Measurements from ENCODE around the gene VSTM5. TPM values are rescaled to one million over a fixed set of nuclear protein-coding genes. Genes with fewer than 3 reads are reported as not detected.

The VSTM5 gene
- total RNA-seq, 3 donors from 2014 or later: 0.29 TPM; not detected in 2

DNA sequence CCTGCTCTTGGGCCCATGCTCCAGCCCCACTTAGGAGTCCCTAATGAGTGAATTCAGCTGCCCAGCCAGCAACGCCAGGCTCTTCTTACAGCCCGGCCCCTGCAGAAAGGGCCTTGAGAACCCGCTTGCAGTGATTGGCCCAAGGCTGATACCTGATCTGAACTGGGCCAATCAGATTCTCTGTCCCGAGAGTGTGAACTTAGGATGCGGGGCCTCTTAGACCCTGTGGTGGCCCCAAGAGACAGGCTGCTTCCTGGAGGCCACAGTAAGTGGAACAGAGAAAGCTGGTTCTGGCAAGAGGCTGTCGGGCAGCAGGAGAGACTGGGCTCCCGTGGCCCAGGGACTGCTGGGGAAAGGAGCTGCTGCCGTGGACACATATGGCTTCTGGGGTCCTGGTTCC, 11.5 kb downstream of the VSTM5 start:
- H3K27me3 ChIP-seq: no peaks in the 10 kb centered on the region
- TF ChIP-seq, protein P1, sequence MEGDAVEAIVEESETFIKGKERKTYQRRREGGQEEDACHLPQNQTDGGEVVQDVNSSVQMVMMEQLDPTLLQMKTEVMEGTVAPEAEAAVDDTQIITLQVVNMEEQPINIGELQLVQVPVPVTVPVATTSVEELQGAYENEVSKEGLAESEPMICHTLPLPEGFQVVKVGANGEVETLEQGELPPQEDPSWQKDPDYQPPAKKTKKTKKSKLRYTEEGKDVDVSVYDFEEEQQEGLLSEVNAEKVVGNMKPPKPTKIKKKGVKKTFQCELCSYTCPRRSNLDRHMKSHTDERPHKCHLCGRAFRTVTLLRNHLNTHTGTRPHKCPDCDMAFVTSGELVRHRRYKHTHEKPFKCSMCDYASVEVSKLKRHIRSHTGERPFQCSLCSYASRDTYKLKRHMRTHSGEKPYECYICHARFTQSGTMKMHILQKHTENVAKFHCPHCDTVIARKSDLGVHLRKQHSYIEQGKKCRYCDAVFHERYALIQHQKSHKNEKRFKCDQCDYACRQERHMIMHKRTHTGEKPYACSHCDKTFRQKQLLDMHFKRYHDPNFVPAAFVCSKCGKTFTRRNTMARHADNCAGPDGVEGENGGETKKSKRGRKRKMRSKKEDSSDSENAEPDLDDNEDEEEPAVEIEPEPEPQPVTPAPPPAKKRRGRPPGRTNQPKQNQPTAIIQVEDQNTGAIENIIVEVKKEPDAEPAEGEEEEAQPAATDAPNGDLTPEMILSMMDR (IDR thresholded peaks at IDR 0.05): no peak
- TF ChIP-seq POLR2A (IDR thresholded peaks at IDR 0.05) (no peak), POLR2AphosphoS5 (IDR thresholded peaks at IDR 0.05) (no peak)
- H3K36me3 ChIP-seq: no peaks in the 10 kb centered on the region
- intact Hi-C loops (cut with DNase I; ENCODE audit: low total_unique reads): no loop called here
- no peak for DNase-seq (ENCODE audit: low spot score in 2 of 2)
- H3K4me1 ChIP-seq: no peaks in the 10 kb centered on the region
- H3K27ac ChIP-seq: no peak overlapping the region
- no peaks in the 10 kb centered on the region for H3K9me3 ChIP-seq
- H3K4me3 ChIP-seq: no peak overlapping the region

DNA sequence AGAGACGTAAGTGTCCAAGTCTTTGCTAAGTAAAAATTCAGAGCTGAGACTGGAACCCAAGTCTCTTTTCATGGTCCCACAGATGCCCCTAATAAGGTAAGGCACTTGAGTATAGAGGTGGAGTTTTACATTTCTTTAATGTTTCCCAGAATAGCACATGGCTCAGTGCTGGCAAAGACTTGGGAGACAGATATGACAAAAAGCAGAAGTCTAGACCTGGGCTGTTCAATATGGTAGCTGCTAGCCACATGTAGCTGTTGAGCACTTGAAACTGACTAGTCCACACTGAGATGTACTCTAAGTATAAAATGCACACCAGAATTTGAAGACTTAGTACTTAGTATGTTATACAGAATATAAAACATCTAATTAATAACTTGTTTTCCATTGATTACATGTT, 17.6 kb downstream of the VSTM5 start:
- H3K27me3 ChIP-seq: no peaks in the 10 kb centered on the region
- no peaks in the 10 kb centered on the region for H3K4me1 ChIP-seq
- H3K9me3 ChIP-seq: no peaks in the 10 kb centered on the region
- intact Hi-C loops (cut with DNase I; ENCODE audit: low total_unique reads): no loop called here
- H3K36me3 ChIP-seq: no peaks in the 10 kb centered on the region
- TF ChIP-seq POLR2AphosphoS5 (IDR thresholded peaks at IDR 0.05) (no peak), POLR2A (IDR thresholded peaks at IDR 0.05) (no peak)
- TF ChIP-seq, protein P1 (IDR thresholded peaks at IDR 0.05): no peak
- H3K27ac ChIP-seq: no peak overlapping the region
- DNase-seq (ENCODE audit: low spot score in 2 of 2): no peak
- H3K4me3 ChIP-seq: no peak overlapping the region

DNA sequence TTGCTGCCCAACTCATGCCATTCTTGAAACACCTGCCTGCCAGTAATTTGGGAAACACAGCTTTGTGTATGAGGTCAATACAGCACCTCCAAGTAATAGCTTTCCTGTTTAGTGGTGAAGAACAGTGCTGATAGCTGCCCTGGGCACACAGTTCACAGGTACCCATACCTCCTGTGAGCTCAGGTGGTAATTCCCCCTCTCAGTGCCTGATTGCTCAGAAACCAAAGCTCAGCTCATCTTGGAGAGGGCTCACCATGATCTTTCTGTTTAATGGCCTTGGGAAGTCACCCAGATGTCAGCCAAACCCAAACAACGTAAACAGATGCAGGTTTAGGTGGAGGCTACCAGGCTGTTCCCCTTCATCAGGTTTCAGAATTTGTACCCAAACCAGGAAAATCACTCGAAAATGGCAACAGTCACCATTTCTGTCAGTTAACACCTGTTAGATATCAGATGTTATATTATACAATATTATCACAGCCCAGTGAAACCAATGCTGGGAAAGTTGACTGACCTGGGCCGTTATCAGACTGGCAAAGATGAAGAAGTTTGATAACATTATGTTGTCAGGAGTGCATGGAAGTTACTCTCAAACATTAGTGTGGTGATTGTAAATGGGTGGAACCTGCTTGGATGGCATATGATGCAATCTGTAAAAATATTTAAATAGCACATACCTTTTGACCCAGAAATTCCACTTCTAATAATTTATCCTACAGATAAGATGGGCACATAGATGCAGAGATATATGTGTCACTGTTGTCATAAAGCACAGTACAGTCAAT, 18.9 kb downstream of the VSTM5 start:
- TF ChIP-seq, protein P1 (IDR thresholded peaks at IDR 0.05): no peak
- TF ChIP-seq POLR2AphosphoS5 (IDR thresholded peaks at IDR 0.05): no peak
- TF ChIP-seq POLR2A (IDR thresholded peaks at IDR 0.05): no peak
- Histone ChIP-seq H3K9me3 (no peaks in the 10 kb centered on the region), H3K27ac (no peak overlapping the region), H3K4me1 (no peaks in the 10 kb centered on the region), H3K36me3 (no peaks in the 10 kb centered on the region), H3K4me3 (no peak overlapping the region), H3K27me3 (no peaks in the 10 kb centered on the region)
- no peak for DNase-seq (ENCODE audit: low spot score in 2 of 2)
- intact Hi-C loops (cut with DNase I; ENCODE audit: low total_unique reads): no loop called here

DNA sequence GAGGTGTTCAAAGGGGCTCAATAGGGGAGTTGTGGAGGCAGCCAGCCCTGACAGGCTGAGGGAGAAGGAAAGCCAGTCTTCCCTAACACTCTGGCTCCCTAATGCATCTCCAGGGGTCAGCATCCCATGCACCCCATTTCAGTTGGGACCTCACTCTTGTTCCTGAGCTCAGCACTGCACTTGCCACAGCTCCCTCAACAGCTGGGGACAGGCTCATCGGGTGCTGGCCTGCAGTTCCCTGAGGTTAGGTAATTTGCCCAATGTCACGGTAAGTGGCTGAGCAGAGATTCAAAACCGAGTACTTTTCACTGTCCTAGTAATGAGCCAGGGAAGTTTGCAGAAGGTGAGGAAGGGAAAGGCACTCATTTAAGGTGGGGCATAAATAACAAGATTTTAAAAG, 20.8 kb downstream of the VSTM5 start:
- Histone ChIP-seq H3K36me3 (no peaks in the 10 kb centered on the region), H3K27me3 (no peaks in the 10 kb centered on the region), H3K27ac (no peak overlapping the region), H3K4me1 (no peaks in the 10 kb centered on the region), H3K4me3 (no peak overlapping the region), H3K9me3 (no peaks in the 10 kb centered on the region)
- no peak for TF ChIP-seq POLR2AphosphoS5 (IDR thresholded peaks at IDR 0.05)
- TF ChIP-seq POLR2A (IDR thresholded peaks at IDR 0.05): no peak
- TF ChIP-seq, protein P1 (IDR thresholded peaks at IDR 0.05): no peak
- DNase-seq (ENCODE audit: low spot score in 2 of 2): no peak
- intact Hi-C loops (cut with DNase I; ENCODE audit: low total_unique reads): no loop called here

DNA sequence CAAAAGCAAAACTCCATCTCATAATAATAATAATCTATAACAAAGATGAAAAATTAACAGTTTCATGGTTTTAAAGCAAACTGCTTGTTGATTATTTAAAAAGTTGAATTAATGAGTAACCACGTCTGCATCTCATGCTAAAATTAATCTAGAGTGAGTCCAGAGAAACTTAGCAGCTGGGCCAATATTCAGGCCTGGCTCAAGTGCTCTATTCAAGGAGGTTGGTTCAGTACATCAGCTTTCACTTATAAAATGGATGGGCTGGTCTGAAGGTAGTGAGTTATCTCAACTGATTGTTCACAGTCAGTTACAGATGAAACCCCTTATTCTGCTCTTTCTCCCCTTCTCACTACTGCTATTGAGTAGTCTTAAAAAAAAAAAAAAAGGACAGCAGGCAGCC, 23.1 kb downstream of the VSTM5 start:
- Histone ChIP-seq H3K4me3 (no peak overlapping the region), H3K27me3 (no peaks in the 10 kb centered on the region), H3K36me3 (no peaks in the 10 kb centered on the region), H3K4me1 (no peaks in the 10 kb centered on the region), H3K27ac (no peak overlapping the region), H3K9me3 (no peaks in the 10 kb centered on the region)
- TF ChIP-seq, protein P1 (IDR thresholded peaks at IDR 0.05): no peak
- DNase-seq (ENCODE audit: low spot score in 2 of 2): no peak
- intact Hi-C loops (cut with DNase I; ENCODE audit: low total_unique reads): no loop called here

Measured in breast epithelium (tissue), 4 donors.